ENCODE measurements around the gene UGT3A1. TPM values are rescaled to one million over a fixed set of nuclear protein-coding genes. Genes with fewer than 3 reads are reported as not detected.

Gene UGT3A1
- total and polyA plus RNA-seq, 10 of the 15 experiments (the other 5 are each of a cell fraction or from before 2014, with no cell fraction given): not detected

GRCh38 chr5:35902046-35902672 lies 89.0 kb downstream of the UGT3A1 start:
- Histone ChIP-seq H3K79me2 (ENCODE audit: control insufficient read depth, insufficient read depth, low read length) (no peaks in the 10 kb centered on the region), H3K9ac (ENCODE audit: control insufficient read depth, insufficient read depth, low read length) (no peak overlapping the region), H4K20me1 (ENCODE audit: control insufficient read depth, insufficient read depth) (no peaks in the 10 kb centered on the region), H3K36me3 (ENCODE audit: control insufficient read depth in 2 of 2, insufficient read depth in 2 of 2, low read length in 1 of 2) (no peaks in the 10 kb centered on the region), H3K4me3 (no peak overlapping the region), H3K27me3 (replicated peaks in 1 of 2; ENCODE audit: control insufficient read depth in 2 of 2, insufficient read depth in 2 of 2, low read length in 1 of 2) (no peaks in the 10 kb centered on the region), H3K4me1 (ENCODE audit: control insufficient read depth, insufficient read depth, low read length) (peaks cover 52% of the 10 kb centered on the region), H2AFZ (ENCODE audit: control insufficient read depth, low read depth, low read length) (no peak overlapping the region), H3K4me2 (ENCODE audit: control insufficient read depth, insufficient read depth) (peak overlapping the region; percentile 36), H3K9me3 (replicated peaks; ENCODE audit: control insufficient read depth, insufficient read depth, low read length) (no peaks in the 10 kb centered on the region), H3K27ac (ENCODE audit: control insufficient read depth, insufficient read depth) (peak overlapping the region; percentile 66)
- ChIA-PET CTCF (interaction anchor here (1.0 to 2.6 kb wide), 7 partner anchors 8 to 125 kb away, joined by 3 to 13 read pairs (median 5); no protein-coding TSS in a partner anchor), RAD21 (ENCODE audit: unreplicated experiment) (interaction anchor here (0.7 to 2.3 kb wide), 14 partner anchors 8 to 79 kb away, joined by 3 to 10 read pairs (median 3); no protein-coding TSS in a partner anchor), POLR2A (interaction anchor here (0.7 to 5.6 kb wide), 7 partner anchors 20 to 48 kb away, joined by 3 to 23 read pairs (median 3); no protein-coding TSS in a partner anchor), SMC1A (ENCODE audit: uncharacterized antibody, unreplicated experiment) (interaction anchor here (0.6 to 13.7 kb wide), 12 partner anchors 8 to 543 kb away, joined by 3 to 238 read pairs (median 4); partner anchors contain the start of gene IL7R)
- DNase-seq (ENCODE audit: low read depth, low spot score) (no peak), ATAC-seq (peak; percentile 71), FAIRE-seq (peak; percentile 35)
- BruUV-seq (replicated peaks): no TSS peak
- WGBS (ENCODE audit: insufficient coverage, insufficient replicate concordance, low lambda C conversion rate, missing lambda C conversion rate): 0% methylated on average over 2 of the region's 2 CpGs
- intact Hi-C loops (cut with micrococcal nuclease; ENCODE audit: unreplicated experiment): loop anchor here (2.0 kb wide), 1 partner anchor 45 kb away; the partner anchor contains the start of gene IL7R
- in situ Hi-C loops (cut with MboI): no loop called here
- TF ChIP-seq NFYA (IDR thresholded peaks at IDR 0.05; ENCODE audit: borderline replicate concordance, low read depth, low read length) (no peak), CBX3 (IDR thresholded peaks at IDR 0.05; ENCODE audit: borderline replicate concordance, low read depth) (no peak), ATF7 (IDR thresholded peaks at IDR 0.05; ENCODE audit: low read depth) (0 out of 2 replicates have a peak, but pooled peaks have one; percentile 16), USF2 (IDR thresholded peaks at IDR 0.05; ENCODE audit: borderline replicate concordance, low read depth, low read length) (no peak; the same call in 1 of the 2 replicates), MYB (IDR thresholded peaks at IDR 0.05; ENCODE audit: borderline replicate concordance, low read depth, low read length) (no peak), KLF5 (IDR thresholded peaks at IDR 0.05; ENCODE audit: partially characterized antibody) (no peak), BRCA1 (IDR thresholded peaks at IDR 0.05; ENCODE audit: low read depth, low read length) (no peak), NFYB (IDR thresholded peaks at IDR 0.05; ENCODE audit: insufficient read depth, low read depth, low read length) (0 out of 2 replicates have a peak, but pooled peaks have one; percentile 11), POLR2AphosphoS2 (IDR thresholded peaks at IDR 0.05; ENCODE audit: low read depth, low read length) (no peak), IKZF2 (IDR thresholded peaks at IDR 0.05) (peak; percentile 76 to 77), ZNF687 (IDR thresholded peaks at IDR 0.05) (peak; percentile 74), KDM1A (IDR thresholded peaks at IDR 0.05; ENCODE audit: borderline replicate concordance) (no peak), PAX5 (IDR thresholded peaks at IDR 0.05; ENCODE audit: borderline replicate concordance, low read depth, low read length) (no peak; the same call in 1 of the 2 replicates), DPF2 (IDR thresholded peaks at IDR 0.05) (peak; percentile 68), WRNIP1 (IDR thresholded peaks at IDR 0.05; ENCODE audit: borderline replicate concordance, low read depth, low read length) (no peak), TAF1 (IDR thresholded peaks at IDR 0.05; ENCODE audit: borderline replicate concordance, low read depth, low read length) (no peak), MYC (IDR thresholded peaks at IDR 0.05; ENCODE audit: insufficient read depth, insufficient read length, insufficient replicate concordance, low read length, severe bottlenecking) (no peak)
